Measurements from ENCODE around the gene TMED3. TPM values are rescaled to one million over a fixed set of nuclear protein-coding genes. Genes with fewer than 3 reads are reported as not detected.
A peak's percentile ranks its signal among the peaks of the same experiment; 100 is the strongest.

The TMED3 gene
- total and polyA plus RNA-seq, 5 experiments from 2014 or later: 21.0 to 73.4 (median 67.6) TPM

DNA sequence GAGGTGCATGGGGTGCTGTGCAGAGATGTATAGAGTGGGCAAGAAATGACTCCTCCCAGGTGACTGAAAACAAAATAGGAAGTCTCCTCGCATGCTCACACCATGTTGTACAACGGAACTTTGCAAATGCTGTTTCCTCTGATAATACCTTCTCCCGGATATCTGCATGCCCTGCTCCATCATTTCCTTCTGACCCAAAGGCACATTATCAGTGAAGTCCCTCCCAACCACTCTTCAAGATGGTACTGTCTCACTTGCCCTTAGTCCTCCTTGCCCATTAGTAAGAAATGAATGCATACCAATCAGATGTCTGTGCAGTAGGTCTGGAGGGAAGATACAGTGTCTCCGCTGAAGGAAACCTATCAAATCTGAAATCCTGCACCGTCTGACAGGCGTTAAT, 12.0 kb downstream of the TMED3 start:
- ATAC-seq: no peak
- POLR2A ChIA-PET: no interaction called here

DNA sequence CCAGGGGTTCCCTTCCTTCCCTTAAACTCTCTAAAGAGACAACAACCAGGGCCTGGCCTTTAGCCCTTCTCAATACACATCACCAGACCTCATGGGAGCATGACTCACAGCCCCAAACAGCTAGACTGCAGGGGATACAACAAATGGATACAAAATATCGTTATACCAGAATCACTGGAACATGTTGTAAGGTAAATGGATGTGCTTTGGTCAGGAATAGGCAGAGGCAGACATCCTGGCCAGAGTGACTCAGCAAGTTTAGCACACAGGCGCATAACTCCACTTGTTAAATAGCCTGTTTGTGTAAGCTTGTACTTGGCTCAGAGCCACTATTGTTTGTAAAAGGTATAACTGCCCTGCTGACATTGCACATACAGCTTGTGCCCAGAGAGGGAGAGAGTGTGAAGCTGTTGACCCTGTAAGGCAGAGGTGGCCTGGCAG, 18.3 kb downstream of the TMED3 start:
- peaks cover 8 to 43% (median 31%) of the 10 kb centered on the region in 3 donors for H3K36me3 Mint-ChIP-seq
- ATAC-seq (no peak), DNase-seq (no peak)
- H3K9me3 Mint-ChIP-seq: peaks cover 0 to 1% (median 0%) of the 10 kb centered on the region in 9 donors
- POLR2A ChIA-PET: no interaction called here
- no peak overlapping the region for H3K27ac Mint-ChIP-seq
- H3K4me3 Mint-ChIP-seq: no peak overlapping the region
- H3K27me3 Mint-ChIP-seq: no peaks in the 10 kb centered on the region
- H3K4me1 Mint-ChIP-seq: peaks cover 0 to 2% (median 0%) of the 10 kb centered on the region in 4 donors

More for the DNA sequence above, 12.0 kb downstream of the TMED3 start:
- H3K27ac Mint-ChIP-seq: no peak overlapping the region
- no peak for DNase-seq
- no peaks in the 10 kb centered on the region for H3K9me3 Mint-ChIP-seq
- peaks cover 13 to 23% (median 16%) of the 10 kb centered on the region in 4 donors for H3K4me1 Mint-ChIP-seq
- H3K27me3 Mint-ChIP-seq: no peaks in the 10 kb centered on the region
- H3K4me3 Mint-ChIP-seq: no peak overlapping the region
- H3K36me3 Mint-ChIP-seq: peaks cover 27 to 95% (median 56%) of the 10 kb centered on the region in 3 donors

DNA sequence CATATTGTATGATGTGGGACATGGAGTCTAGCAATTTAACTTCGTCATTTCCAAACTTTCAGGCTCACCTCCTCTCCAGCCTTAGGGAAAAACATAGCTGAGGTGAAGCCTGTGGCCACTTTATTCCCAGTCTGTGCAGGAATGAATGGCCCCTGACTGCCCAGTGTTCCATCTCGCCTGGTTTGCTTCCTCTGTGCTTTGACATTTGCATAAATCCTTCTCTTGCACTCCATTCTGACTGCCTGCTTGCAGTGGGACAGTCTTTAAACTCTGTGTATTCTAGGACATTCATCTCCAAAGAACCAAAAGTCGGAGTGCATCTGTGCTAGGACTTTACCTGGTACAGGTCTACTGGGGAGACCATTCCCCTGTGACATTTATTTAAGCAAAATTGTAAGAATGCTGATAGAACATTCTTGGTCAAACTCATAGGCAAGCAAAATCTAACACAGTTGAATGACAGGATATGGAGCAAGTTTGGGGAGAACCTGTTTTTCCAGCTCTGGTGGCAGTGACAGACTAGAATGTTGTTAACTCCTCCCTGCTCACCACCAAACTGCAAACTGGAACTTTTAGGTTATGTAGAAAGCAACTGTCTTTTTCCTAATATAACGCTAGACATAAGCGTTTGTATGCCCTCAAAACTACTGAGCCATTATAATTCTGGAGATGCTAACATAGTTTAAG, 22.1 kb downstream of the TMED3 start:
- Mint-ChIP-seq H3K4me1 (peaks cover 0 to 4% (median 0%) of the 10 kb centered on the region in 4 donors), H3K4me3 (no peak overlapping the region), H3K27ac (no peak overlapping the region), H3K9me3 (peaks cover 0 to 1% (median 0%) of the 10 kb centered on the region in 9 donors), H3K27me3 (no peaks in the 10 kb centered on the region), H3K36me3 (peaks cover under 1 to 9% (median 7%) of the 10 kb centered on the region in 3 donors)
- DNase-seq (no peak), ATAC-seq (no peak)
- POLR2A ChIA-PET: no interaction called here

DNA sequence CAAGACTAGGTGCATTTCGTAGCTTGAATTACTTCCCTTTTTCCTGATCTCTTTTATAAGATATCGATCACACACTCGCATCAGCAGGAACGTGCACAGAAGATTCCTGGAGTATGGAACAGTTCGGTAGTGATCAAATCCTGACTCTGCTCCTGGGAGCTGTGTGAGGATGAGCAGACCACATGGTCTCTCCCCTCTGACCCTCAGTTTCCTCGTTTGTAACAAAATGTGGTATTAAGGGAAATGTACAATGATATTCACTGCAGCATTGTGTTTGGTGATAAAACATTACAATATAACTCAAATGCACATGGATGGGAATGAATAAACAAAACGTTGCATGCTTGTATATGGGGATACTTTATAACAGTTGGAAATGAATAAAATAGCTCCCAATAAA, 26.7 kb downstream of the TMED3 start:
- H3K4me3 Mint-ChIP-seq: no peak overlapping the region
- peaks cover 0 to 4% (median 0%) of the 10 kb centered on the region in 4 donors for H3K4me1 Mint-ChIP-seq
- no peaks in the 10 kb centered on the region for H3K36me3 Mint-ChIP-seq
- no peak for DNase-seq
- H3K9me3 Mint-ChIP-seq: no peaks in the 10 kb centered on the region
- no peak overlapping the region for H3K27ac Mint-ChIP-seq
- no peaks in the 10 kb centered on the region for H3K27me3 Mint-ChIP-seq
- POLR2A ChIA-PET: no interaction called here
- no peak for ATAC-seq

DNA sequence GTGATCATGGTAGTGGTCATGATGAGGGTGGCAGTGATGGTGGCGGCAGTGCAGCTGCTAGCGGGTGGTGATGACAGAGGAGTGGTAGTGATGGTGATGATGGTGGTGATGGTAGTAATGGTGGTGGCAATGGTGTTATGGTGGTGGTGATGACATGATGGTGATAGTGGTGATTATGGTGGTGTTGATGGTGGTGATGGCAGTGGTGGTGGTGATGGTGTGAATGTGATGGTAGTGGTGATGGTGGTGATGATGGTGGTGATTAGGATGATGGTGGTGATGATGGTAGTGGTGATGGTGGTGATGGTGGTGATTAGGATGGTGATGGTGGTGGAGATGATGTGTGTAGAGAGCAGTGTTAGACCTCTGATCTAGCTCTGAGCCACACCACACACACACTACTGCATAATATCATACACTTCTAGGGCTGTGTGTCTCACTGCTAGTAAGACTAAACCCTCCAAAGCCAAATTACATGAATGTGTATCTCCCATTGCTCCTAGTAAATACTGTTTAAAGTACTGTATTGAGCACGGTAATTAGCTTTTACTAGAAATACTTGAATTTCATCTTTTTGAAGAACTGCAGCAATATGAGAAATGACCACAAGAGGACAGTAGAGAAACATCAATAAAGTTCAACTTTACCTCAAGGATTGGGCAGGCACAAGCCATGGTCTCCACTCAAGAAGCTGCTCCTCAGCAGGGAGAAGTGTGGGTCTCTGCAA, 28.8 kb downstream of the TMED3 start:
- Mint-ChIP-seq H3K9me3 (no peaks in the 10 kb centered on the region), H3K27me3 (no peaks in the 10 kb centered on the region), H3K36me3 (no peaks in the 10 kb centered on the region), H3K4me3 (no peak overlapping the region), H3K4me1 (peaks cover 0 to 1% (median 0%) of the 10 kb centered on the region in 4 donors), H3K27ac (no peak overlapping the region)
- DNase-seq: peak in 3 of 10 donors; percentile 3 to 20 (median 13)
- POLR2A ChIA-PET: no interaction called here
- no peak for ATAC-seq

DNA sequence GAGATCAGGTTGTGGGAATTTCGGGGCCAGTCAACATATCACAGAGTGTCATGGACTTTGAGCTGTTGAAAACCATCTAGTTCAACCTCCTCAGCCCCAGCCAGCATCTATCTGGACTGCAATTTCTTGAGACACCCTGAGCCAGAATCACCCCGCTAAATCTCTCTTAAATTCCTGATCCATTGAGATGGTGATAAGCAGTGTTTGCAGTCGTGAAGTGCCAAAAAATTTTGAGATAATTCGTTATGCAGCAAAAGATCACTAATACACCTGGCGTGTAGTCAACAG, 29.3 kb downstream of the TMED3 start:
- Mint-ChIP-seq H3K4me1 (no peaks in the 10 kb centered on the region), H3K27ac (no peak overlapping the region), H3K27me3 (no peaks in the 10 kb centered on the region), H3K4me3 (no peak overlapping the region), H3K9me3 (no peaks in the 10 kb centered on the region), H3K36me3 (no peaks in the 10 kb centered on the region)
- DNase-seq: no peak
- POLR2A ChIA-PET: no interaction called here
- ATAC-seq: no peak

DNA sequence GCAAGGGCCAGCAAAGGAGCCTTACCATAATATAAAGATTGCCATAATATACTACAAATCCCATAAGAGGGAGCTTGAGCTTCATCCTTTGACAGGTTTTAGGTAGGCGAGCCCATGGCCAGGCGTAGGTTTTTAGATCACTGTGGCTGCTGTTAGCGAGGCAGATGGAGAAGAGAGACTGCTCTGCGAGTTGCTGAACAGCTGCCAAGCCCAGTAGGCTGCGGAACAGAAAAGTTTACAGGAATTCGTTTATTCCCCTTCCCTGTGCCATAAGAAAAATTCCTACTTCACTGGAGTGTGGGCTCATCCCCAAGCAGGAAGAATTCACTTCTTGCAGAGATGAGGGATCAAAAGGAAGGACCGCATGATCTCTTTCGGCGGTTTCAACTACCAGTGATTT, 30.5 kb downstream of the TMED3 start:
- Mint-ChIP-seq H3K9me3 (no peaks in the 10 kb centered on the region), H3K27ac (no peak overlapping the region), H3K36me3 (no peaks in the 10 kb centered on the region), H3K4me3 (no peak overlapping the region), H3K27me3 (no peaks in the 10 kb centered on the region), H3K4me1 (no peaks in the 10 kb centered on the region)
- POLR2A ChIA-PET: no interaction called here
- no peak for DNase-seq
- ATAC-seq: no peak

DNA sequence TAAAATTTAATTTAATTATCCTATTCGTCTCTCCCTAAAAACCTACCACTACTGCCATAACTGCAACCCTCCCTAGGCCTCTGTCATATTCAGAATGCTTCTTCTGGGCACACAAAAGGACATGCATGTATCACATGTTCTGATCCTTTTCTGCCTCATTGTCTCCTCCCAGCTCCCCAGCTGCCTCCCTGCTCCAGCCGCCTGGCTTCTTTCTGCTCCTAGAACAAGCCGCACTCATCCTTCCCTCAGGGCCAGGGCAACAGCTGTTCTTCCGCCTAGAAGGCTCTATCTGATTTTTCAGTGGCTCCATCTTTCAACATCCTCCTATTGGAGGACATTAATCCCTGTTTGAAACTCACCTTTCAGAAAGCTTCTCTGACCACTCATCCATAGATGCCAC, 38.6 kb downstream of the TMED3 start:
- Mint-ChIP-seq H3K27ac (no peak overlapping the region), H3K27me3 (no peaks in the 10 kb centered on the region), H3K9me3 (no peaks in the 10 kb centered on the region), H3K36me3 (peaks cover 2 to 9% (median 4%) of the 10 kb centered on the region in 3 donors), H3K4me1 (no peaks in the 10 kb centered on the region), H3K4me3 (no peak overlapping the region)
- no peak for ATAC-seq
- DNase-seq: no peak
- POLR2A ChIA-PET: no interaction called here

DNA sequence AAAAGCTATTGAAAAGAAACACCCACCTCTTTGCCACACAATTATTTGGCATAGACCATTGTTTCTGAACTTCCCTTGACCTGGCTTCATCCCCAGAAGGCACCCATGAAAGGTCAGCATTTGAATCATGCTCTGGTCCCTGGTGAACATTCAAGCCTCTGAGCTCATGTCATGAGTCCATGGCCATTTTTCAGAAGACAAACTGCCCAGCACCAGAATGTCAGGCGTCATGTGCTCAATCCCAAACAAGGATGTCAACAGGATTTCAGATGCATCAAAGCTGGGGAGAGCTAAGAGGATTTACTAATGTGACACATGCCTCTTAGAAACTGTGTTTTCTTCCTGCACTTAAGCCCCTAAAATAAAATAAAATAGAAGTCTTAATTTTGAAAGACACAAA, 41.3 kb downstream of the TMED3 start:
- no peaks in the 10 kb centered on the region for H3K9me3 Mint-ChIP-seq
- ATAC-seq (no peak), DNase-seq (no peak)
- H3K27ac Mint-ChIP-seq: no peak overlapping the region
- no peaks in the 10 kb centered on the region for H3K27me3 Mint-ChIP-seq
- H3K4me3 Mint-ChIP-seq: no peak overlapping the region
- POLR2A ChIA-PET: no interaction called here
- peaks cover 4 to 8% (median 5%) of the 10 kb centered on the region in 3 donors for H3K36me3 Mint-ChIP-seq
- peaks cover 0 to 2% (median 0%) of the 10 kb centered on the region in 4 donors for H3K4me1 Mint-ChIP-seq

DNA sequence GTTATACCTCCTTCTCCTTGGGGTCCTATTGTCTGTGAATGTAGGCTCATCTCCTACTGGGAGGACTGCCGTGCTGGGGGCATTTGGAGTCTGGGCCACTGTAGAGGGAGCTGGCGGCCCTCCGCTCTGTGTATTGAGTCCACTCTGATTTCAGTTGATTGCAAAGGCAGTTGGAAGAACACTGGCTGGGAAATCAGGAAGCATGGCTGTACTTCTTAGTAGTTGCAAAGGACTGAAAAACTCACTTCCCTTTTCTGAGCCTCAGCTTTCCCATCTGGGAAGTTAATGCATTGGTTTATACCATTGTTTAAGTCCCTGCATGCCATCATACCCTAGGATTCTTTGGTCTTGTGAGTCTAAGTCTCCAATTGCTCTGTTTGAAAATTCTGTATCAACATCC, 46.7 kb downstream of the TMED3 start:
- Mint-ChIP-seq H3K9me3 (no peaks in the 10 kb centered on the region), H3K27ac (no peak overlapping the region), H3K27me3 (no peaks in the 10 kb centered on the region), H3K4me3 (no peak overlapping the region), H3K4me1 (peaks cover 0 to 2% (median 0%) of the 10 kb centered on the region in 4 donors), H3K36me3 (peaks cover 0 to 5% (median 3%) of the 10 kb centered on the region in 3 donors)
- no peak for DNase-seq
- ATAC-seq: no peak
- POLR2A ChIA-PET: no interaction called here

DNA sequence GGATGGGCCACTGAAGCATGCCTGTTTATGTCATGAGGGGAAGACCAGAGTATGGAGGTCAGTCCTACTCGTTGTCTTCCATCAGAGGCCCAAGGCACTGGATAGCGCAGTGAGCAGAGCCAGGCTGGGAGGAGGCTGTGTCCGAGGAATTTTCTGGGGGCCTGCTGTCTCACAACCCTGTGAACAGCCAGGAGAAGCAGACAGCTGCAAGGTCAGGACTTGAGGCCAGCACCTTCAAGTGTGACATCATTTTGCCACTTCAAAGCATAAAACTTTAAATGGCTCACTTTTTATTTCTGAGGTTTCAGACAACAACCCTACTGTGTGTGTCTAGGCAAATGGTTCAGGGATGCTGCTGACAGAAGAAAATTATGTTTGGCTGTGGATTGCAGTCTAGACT, 47.2 kb downstream of the TMED3 start:
- Mint-ChIP-seq H3K27ac (no peak overlapping the region), H3K36me3 (peaks cover 0 to 8% (median 5%) of the 10 kb centered on the region in 3 donors), H3K4me3 (no peak overlapping the region), H3K9me3 (no peaks in the 10 kb centered on the region), H3K4me1 (peaks cover 0 to 2% (median 0%) of the 10 kb centered on the region in 4 donors), H3K27me3 (no peaks in the 10 kb centered on the region)
- POLR2A ChIA-PET: no interaction called here
- ATAC-seq (no peak), DNase-seq (no peak)

DNA sequence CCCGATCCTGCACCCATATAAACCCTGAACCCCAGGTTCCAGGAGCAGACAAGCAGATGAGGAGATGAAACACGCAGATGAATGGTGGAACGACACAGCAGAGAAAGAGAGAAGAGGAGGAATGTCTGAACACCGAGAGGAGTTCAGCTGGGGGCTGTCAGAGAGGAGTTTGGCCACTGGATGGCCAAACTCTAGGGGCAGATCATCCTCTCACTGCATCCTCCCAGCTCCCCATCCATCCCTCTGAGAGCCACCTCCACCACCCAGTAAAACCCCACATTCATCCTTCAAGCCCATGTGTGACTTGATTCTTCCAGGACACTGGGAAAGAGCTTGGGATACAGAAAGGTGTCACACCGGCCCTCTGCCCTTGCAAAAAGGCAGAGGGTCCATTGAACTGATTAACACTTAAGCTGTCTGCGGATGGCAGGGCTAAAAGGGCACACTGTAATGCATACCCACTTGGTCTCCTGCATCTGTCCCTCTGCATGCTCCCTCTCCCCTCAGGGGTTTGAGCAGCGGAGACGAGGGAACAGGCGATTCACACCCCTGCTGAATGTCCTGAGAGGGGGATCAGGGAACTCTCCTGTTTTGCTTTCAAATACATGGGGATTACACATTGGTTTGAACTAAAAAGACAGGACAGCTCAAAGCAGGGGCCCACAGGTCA, 53.8 kb downstream of the TMED3 start:
- no peak overlapping the region for H3K4me3 Mint-ChIP-seq
- peaks cover 0 to 6% (median 3%) of the 10 kb centered on the region in 3 donors for H3K36me3 Mint-ChIP-seq
- no peaks in the 10 kb centered on the region for H3K4me1 Mint-ChIP-seq
- H3K27ac Mint-ChIP-seq: no peak overlapping the region
- ATAC-seq (no peak), DNase-seq (no peak)
- H3K9me3 Mint-ChIP-seq: no peaks in the 10 kb centered on the region
- no peaks in the 10 kb centered on the region for H3K27me3 Mint-ChIP-seq
- POLR2A ChIA-PET: interaction anchor here (0.7 kb wide), 1 partner anchor 15 kb away, joined by 3 read pairs; no protein-coding TSS in a partner anchor

DNA sequence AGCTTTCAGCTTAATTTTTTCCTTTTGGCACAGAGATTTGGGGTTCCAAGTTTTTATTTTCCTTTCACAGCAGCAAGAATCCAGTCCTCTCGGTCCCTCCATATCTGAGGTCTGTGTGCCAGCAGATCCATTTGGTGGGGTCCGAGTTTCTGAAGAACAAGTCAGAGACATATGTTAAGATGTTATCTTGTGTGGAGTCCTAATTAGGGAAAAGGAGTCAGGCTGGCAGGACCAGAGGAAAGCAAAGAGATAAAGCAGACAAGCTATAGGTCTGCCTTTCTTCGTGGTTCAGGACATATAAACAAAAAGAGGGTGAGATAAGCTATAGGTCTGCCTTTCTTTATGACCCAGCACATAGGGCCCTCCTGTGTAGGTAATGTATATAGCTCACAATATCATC, 54.9 kb downstream of the TMED3 start:
- no peak overlapping the region for H3K4me3 Mint-ChIP-seq
- no peaks in the 10 kb centered on the region for H3K27me3 Mint-ChIP-seq
- peaks cover 0 to 6% (median 3%) of the 10 kb centered on the region in 3 donors for H3K36me3 Mint-ChIP-seq
- H3K9me3 Mint-ChIP-seq: no peaks in the 10 kb centered on the region
- H3K4me1 Mint-ChIP-seq: no peaks in the 10 kb centered on the region
- POLR2A ChIA-PET: no interaction called here
- ATAC-seq (no peak), DNase-seq (no peak)
- no peak overlapping the region for H3K27ac Mint-ChIP-seq
